Renal cortical epithelial cell (primary cell): ENCODE results near the gene SECISBP2L. TPM values are rescaled to one million over a fixed set of nuclear protein-coding genes. Genes with fewer than 3 reads are reported as not detected.

Experiments
- DNase-seq: peaks from one replicate; pipeline ENCODE4 v3.0.0-alpha.2; 2011; ENCODE audit warnings: low read depth
- total RNA-seq: library from RNA; depleted of rRNA; stranded (reverse); fragments of >200 nt; gene quantifications from 2 replicates; pipeline ENCODE4 v1.2.3, GENCODE V29; 2014

Gene SECISBP2L
- total RNA-seq, 1 donor from 2014 or later: 52.0 TPM

DNA sequence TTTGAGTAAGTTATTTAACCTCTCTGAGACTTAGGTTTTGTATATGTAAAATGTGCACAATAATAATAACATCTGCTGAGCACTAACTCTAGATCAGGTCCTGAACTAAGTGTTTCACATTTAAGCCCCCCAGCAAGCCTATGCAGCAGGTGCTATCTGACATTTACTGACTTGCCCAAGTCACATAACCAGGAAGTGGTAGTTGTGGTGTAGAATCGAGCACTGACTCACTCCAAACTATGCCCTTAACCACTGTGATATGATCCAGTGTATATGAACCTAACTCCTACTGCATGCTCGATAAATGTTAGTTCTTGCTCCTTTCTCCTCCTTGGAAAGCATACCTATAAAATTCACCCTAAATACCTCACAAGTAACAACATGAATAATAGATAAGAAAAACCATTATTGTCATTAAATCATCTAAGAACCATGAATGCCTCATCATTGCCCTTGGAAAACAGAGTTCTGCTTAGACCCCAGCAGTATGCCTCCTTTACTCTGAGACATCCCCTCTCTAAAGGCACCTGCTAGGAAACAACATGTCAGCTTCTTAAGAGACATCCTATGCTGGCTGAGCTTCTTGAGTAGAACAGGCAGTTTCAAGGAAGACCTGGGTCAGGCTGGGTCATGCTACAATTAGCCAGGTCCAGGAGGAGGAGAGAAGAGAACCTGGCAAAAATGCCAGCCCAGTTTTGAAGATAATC, 79.5 kb downstream of the SECISBP2L start:
- DNase-seq: peak; percentile 64

DNA sequence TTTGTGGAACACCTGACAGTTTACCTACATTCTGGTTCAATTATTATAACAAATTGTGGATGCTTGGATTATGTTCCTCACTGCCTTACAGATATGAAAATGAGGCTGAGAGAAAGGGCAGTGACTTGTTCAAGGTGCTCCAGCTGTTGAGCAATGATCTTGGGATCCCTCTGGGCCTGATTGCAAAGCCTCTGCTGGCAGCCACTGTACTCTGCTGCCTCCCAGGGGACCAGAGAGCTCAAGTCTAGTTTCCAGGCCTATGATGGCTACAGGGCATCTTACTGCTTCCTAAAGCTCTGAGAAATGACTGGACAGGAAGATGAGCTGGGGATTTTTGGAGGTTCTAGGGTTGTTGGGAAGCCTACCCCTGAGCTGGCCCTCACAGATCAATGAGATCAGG, 80.3 kb downstream of the SECISBP2L start:
- DNase-seq: peak; percentile 53

DNA sequence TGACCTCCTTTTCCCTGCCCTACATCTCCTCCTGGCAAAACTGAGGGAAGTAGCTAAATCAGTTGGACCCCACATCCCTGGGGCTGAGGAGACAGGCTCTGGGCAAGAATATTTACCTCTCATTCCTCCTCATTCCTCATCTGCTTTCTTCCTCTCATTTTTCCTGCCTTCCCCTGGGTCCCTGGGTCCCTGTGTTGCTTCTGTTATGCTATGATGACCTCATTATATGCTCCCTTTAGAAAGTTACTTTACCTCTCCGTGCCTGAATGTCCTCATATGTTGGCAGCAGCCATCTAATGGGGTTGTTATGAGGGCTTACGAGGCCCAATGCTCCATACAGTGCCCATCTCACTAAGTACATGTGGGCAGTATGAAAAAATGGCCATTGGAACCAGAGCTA, 81.3 kb downstream of the SECISBP2L start:
- no peak for DNase-seq

DNA sequence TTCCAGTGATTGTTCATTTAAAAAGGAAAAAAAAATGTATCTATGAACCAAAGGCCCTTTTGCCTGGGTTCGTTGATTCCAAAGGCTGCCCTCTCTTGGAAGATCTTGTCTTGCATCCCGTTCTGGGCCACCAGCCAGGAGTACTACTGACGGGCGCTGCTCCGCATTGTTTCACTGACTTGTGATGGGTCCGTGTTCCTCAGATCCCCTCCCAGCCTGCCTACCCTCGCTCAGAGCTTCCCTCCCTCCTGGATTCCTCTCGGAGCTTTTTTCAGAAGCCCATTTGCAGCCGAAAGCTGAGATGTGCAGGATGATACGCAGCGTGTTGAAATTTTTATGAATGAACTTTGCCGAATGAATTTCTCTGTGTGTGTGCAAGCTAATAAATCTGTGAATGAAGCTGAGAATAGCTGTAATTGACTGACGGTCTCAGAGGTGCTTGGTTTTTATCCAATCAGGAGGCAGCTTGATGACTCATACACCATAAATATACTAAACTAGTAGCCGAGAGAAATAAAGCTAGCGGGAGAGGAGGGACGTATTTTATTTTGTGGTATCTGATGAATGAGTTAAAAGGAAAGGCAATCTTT, 82.6 kb downstream of the SECISBP2L start, which contains the start of gene SHC4:
Gene SHC4 (minus strand): TSS at position 396 of the 590 bp plus-strand sequence. CDS start 904 bp downstream, outside the sequence.
- DNase-seq: peak; percentile 85

DNA sequence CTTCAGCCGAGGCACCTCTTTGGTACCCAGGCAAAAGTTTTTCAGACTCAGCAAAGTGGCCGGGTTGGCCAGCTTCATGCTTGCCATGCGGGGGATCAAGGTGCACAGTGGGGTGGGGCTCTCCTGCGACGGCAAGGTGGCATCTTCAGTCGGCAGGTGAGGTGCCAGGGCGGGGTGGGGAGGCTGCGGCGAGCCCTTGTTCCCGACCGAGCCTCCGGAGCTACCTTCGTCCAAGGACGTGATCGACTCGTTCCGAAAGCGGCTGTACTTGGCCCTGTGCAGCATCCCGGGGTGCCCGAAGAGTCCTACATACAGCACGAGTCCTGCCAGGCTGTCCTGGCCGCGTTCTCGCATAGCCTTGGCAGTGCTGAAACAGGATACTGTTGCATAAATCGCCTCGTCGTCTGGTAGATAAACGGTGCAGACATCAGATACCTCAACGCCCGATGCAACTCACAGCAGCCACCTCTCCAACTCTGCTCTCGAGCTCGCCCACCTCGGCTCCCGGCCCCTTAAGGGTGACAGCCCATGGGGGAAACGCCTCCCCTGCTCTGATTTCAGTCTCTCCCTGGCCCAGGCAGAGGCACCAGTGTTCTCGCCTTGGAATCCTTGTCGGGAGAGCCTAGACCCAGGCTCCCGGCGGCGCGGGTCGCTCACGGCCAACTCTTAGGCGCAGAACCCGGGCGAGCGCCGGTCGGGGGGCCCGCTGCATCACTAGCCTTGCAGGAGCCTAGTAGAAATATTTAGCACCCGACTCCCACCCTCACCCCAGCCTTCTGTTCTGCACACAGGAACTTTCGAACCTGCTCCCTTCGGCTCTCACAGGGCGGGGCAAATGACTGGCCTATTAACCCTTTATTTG, 83.4 kb downstream of the SECISBP2L start:
- DNase-seq: peak; percentile 34

DNA sequence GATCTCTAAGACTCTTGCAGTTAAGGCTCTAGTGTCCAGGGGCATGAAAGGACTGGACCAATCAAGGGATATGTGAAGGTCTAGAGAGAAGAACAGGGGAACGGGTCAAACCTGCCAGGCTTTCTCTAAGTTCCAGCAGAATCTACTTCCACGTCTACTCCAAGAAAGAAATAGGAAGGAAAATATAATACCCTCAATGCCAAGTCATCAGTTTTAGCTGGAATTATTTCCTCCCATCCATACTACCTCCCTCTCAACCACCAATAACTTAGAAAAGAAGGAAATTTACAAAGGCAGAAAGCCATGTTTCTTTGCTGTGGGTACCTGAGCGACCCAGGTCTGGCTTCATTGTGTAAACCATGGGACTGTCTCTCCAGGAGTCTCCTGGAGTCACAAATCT, 90.3 kb downstream of the SECISBP2L start:
- DNase-seq: no peak

DNA sequence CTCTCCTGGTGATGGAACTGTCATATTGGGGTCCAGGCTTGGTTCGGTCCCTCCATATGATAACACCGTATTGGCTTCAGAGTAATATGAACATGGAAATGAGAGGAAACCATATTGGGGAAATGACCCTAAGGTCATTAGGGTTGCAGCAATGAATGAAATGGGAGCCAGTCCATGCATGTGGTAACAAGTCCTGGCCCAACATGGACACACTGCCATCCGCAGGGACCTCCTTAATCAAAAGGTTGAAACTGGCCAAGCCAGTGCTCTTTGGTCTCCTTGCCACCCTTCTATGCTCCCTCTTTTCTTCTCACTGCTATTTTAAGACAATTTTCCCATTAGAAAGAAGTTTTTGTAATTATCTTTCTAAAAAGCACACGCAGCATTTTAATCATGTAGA, 90.9 kb downstream of the SECISBP2L start:
- DNase-seq: no peak

DNA sequence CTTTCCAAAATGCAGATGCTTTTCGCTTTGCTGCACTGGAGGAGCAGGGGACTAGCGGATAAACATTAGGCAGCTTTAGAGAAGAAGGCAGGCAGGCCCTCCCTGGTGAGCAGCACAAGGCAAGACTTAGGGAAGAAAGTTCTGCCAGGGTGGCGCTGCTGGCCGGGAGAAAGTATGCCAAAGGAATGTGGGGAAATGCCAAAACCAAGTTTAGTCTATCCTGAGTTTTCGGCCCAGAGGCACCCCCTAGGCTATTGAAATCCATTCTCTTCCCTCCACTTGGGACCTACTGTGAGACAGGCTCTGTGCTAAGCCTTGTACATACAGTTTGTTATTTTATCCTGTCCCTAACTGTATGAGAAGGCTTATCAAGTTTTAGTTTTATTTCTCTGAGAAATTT, 91.7 kb downstream of the SECISBP2L start:
- no peak for DNase-seq

DNA sequence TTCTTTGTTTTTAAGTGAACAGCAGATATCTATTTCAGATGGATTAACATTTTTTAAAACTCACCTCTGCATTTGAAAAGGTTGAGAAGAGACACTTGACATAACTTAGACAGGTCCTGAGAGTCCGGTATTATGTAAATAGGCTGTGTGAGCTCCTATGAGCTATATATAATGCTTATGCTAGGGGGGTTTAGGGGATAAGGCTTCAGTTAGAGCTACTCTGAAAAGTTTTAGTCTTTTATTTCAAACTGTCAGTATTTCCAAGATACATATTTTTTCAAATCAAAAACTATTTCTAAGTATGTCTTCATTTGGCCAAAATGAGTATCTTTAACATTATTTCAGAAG, 99.4 kb downstream of the SECISBP2L start:
- no peak for DNase-seq

DNA sequence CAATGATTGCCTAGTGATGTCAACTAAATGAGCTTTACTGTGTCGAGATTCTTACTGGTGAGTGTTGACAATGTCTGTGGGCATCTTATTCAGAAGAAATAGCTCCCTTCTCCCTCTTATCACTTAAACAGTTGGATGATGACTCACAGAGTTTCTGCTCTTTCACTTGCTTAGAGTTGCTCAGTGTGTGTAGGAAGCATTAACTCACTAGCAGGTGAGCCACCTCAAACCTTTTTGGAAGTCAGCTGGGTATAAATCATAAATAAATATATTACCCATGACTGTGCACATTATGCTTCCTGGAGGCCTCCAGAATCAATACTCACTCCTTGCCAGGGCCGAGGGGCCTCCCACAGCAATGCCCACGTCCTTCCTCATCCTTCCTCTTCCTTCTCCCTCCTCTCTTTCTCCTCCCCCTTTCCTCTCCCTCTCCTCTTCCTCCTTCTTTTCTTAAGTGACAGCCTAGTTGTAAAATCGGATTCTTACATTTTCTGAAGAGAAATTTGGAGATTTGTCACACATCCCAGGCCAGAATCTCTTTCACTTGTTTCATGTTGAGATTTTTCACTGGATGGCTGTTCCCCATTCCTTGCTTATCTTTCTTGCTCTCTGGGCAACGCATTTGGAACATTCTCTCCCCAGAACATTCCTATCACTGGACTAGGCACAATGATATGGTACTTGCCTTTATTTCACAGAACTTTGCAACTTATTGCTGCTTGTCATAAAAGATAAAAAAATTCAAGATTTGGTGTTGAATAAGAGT, 100.0 kb downstream of the SECISBP2L start:
- DNase-seq: peak; percentile 88

DNA sequence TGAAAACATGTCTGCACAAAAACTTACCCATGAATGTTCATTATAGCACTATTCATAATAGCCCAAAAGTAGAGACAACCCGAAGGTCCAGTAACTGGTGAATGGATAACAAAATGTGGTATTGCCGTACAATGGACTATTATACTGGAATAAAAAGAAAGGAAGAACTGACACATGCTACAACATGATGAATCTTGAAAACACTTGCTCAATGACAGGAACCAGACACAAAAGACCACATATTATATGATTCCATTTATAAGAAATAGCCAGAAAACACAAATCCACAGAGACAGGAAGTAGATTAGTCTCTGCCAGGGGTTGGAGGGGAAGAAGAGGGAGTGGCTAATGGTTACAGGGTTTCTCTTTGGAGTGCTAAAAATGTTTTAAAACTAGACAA, 100.9 kb downstream of the SECISBP2L start:
- DNase-seq: no peak

DNA sequence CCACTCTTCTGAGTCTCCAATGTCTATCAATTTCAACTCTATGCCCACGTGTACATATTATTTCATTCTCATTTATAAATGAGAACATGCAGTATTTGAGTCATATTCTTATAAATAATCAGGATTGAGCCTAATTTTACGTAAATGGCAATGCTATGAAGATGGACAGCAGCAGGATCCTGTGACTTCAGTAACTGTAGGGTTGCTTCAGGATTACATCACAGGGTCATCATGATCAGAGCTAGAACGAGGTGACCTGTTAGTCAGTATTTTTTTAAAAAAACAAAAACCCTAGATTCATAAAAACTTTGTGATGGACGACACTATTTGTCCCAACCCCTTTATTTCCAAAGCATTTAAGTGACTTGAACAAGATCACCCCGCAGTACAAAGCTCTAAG, 104.3 kb downstream of the SECISBP2L start:
- DNase-seq: no peak

DNA sequence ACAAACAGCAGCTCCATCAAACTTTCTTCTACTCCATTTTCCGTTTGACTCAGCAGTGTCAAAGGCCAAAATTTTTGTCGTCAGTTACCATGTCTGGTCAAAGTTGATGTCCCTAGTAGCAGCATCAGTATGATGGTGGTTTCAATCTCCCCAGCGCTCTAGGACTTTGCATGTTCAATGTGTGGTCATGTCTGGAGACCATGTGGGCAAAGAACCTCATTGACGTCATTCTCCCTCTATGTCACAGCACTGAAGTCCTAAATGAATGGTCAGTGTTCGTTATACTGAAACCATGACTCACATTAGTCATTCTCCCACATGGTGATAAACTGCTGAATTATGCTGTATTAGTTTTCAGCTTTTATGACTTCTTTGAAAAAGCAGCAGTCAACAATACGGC, 105.7 kb downstream of the SECISBP2L start:
- peak; percentile 84 for DNase-seq

DNA sequence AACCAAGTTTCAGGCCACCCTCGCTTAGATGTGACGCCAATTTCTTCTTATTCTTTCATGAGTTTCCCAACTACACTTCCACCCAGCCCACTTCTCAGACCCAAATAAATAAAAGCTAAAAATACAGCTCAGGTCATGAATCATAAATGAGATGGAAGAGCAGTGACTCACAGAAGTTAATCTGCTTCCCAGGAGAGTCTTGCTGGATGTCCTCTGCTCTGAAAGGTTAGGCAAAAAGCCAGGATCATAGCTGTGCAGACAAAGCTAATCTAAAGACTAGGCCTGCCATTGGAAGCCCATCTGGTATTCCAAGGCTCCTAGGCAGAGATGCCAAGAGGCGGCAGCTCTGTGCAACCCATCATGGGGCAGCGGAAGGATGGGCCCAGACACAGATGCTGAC, 106.6 kb downstream of the SECISBP2L start:
- DNase-seq: peak; percentile 71

Other genes with a start within 250 kb of the SECISBP2L start
- gene CEP152, start 235.4 kb downstream of the SECISBP2L start, total RNA-seq: 4.7 and 7.1 TPM in 2 replicates
- gene EID1, start 168.3 kb downstream of the SECISBP2L start, total RNA-seq: 207 and 216 TPM in 2 replicates
- gene SHC4, start 82.5 kb downstream of the SECISBP2L start, total RNA-seq: 0.89 and 7.3 TPM in 2 replicates
- gene COPS2, start 109.2 kb upstream of the SECISBP2L start, total RNA-seq: 66.0 and 111 TPM in 2 replicates
- 52.4 and 62.3 TPM in 2 replicates for gene GALK2, start 123.8 kb upstream of the SECISBP2L start, total RNA-seq